Measurements from ENCODE around the gene SRRD.

GRCh38 chr22:26477341-26477731 lies 6.3 kb upstream of the SRRD start:
- TF ChIP-seq JUND (CRISPR knock-in tag; IDR thresholded peaks at IDR 0.05), result no peak
- no peak for TF ChIP-seq STAG1 (CRISPR knock-in tag; IDR thresholded peaks at IDR 0.05)
- TF ChIP-seq POLR2AphosphoS5 (IDR thresholded peaks at IDR 0.05; ENCODE audit: low read depth, low read length), result no peak
- TF ChIP-seq ZBTB8A (CRISPR knock-in tag; IDR thresholded peaks at IDR 0.05; ENCODE audit: borderline replicate concordance, low read depth), result no peak
